K562 (cell line): ENCODE results near the gene IFNGR2. TPM values are rescaled to one million over a fixed set of nuclear protein-coding genes. Genes with fewer than 3 reads are reported as not detected.

Experiments
- ARID3A ChIP-seq: IDR thresholded peaks from 2 replicates; pipeline ENCODE4 v1.6.1; 2012; ENCODE audit warnings: low read depth, low read length, improper control_type of control experiment, borderline replicate concordance
- CCAR2 ChIP-seq: fragments of 200-400 bp; formaldehyde crosslinking; IDR thresholded peaks from 2 replicates; pipeline ENCODE4 v1.6.1; 2017; ENCODE audit warnings: mild to moderate bottlenecking, low read depth, low read length
- CREB3 ChIP-seq: fragments of 450-650 bp; conservative IDR thresholded peaks from 2 replicates; pipeline ENCODE4 v1.6.1; 2016; ENCODE audit warnings: missing genetic modification characterization, low read depth, mild to moderate bottlenecking, missing compliant biosample characterization, moderate library complexity
- NFE2 ChIP-seq: IDR thresholded peaks from 2 replicates; pipeline ENCODE4 v1.6.1; 2014; ENCODE audit warnings: antibody characterized with exemption, low read depth
- NR4A1 ChIP-seq, 2 experiments: fragments of 250-450 bp in 1 of 2; fragments of 450-650 bp in 1 of 2; sonication (Bioruptor Pico) in 1 of 2; IDR thresholded peaks; 2 replicates each; pipeline versions ENCODE4 v1.4.0 to v1.6.1; 2016 to 2020; ENCODE audit warnings: mild to moderate bottlenecking in 2 of 2, missing compliant biosample characterization in 1 of 2, missing genetic modification characterization in 1 of 2, moderate library complexity in 1 of 2
- PRPF4 ChIP-seq: fragments of 200-400 bp; formaldehyde crosslinking; IDR thresholded peaks from one replicate; pipeline ENCODE4 v1.6.1; 2017; ENCODE audit warnings: low read length, low read depth, mild to moderate bottlenecking; ENCODE audit not compliant: insufficient read depth, poor library complexity, severe bottlenecking
- RAD21 ChIP-seq, 2 experiments: fragments of 250-450 bp in 1 of 2; fragments of 450-650 bp in 1 of 2; sonication (Bioruptor Pico) in 1 of 2; formaldehyde crosslinking in 1 of 2; IDR thresholded peaks in 1 of 2; conservative IDR thresholded peaks in 1 of 2; 2 replicates each; pipeline versions ENCODE4 v1.4.0 to v1.8.0; 2020 to 2022; ENCODE audit warnings: mild to moderate bottlenecking in 2 of 2, moderate library complexity in 1 of 2
- TBL1XR1 ChIP-seq, 2 experiments: IDR thresholded peaks; 2 replicates each; pipeline ENCODE4 v1.6.1; 2012; ENCODE audit warnings: improper control_type of control experiment in 2 of 2, low read length in 2 of 2, mild to moderate bottlenecking in 1 of 2
- TOE1 ChIP-seq, 2 experiments: fragments of 450-650 bp in 1 of 2; sonication (generic) in 1 of 2; formaldehyde crosslinking in 1 of 2; IDR thresholded peaks; 2 replicates each; pipeline versions ENCODE4 v1.7.1 to v1.8.0; 2016 to 2022; ENCODE audit warnings: borderline replicate concordance in 2 of 2, mild to moderate bottlenecking in 2 of 2, antibody characterized with exemption in 1 of 2, inconsistent platforms in 1 of 2, low read depth in 1 of 2, missing genetic modification reagents in 1 of 2, moderate library complexity in 1 of 2
- XRCC3 ChIP-seq: fragments of 450-650 bp; IDR thresholded peaks from 2 replicates; pipeline ENCODE4 v1.6.1; 2017; ENCODE audit warnings: mild to moderate bottlenecking, moderate library complexity
- ZBTB7A ChIP-seq: IDR thresholded peaks from 2 replicates; pipeline ENCODE4 v1.6.1; 2011; ENCODE audit warnings: low read depth, mild to moderate bottlenecking, low read length, moderate library complexity, borderline replicate concordance; ENCODE audit not compliant: control insufficient read depth
- ZFP1 ChIP-seq: fragments of 450-650 bp; formaldehyde crosslinking; IDR thresholded peaks from 2 replicates; pipeline ENCODE4 v1.4.0; 2020; ENCODE audit warnings: mild to moderate bottlenecking, mixed read lengths
- ZFP36 ChIP-seq: fragments of 150-350 bp; IDR thresholded peaks from 2 replicates; pipeline ENCODE4 v1.6.1; 2018; ENCODE audit warnings: low read length, low read depth; ENCODE audit not compliant: partially characterized antibody
- ZHX1 ChIP-seq: fragments of 150-350 bp; conservative IDR thresholded peaks from 2 replicates; pipeline ENCODE4 v1.6.1; 2014; ENCODE audit warnings: low read length
- ZNF253 ChIP-seq: fragments of 250-450 bp; sonication (Bioruptor Pico); conservative IDR thresholded peaks from 2 replicates; pipeline ENCODE4 v1.6.1; 2021; ENCODE audit warnings: mild to moderate bottlenecking
- ZNF311 ChIP-seq: fragments of 250-450 bp; sonication (Bioruptor Pico); IDR thresholded peaks from 2 replicates; pipeline ENCODE4 v1.4.0; 2020; ENCODE audit warnings: mild to moderate bottlenecking, moderate library complexity
- ZNF316 ChIP-seq: fragments of 450-650 bp; IDR thresholded peaks from 2 replicates; pipeline ENCODE4 v1.6.1; 2016
- ZNF764 ChIP-seq: fragments of 250-450 bp; sonication (Bioruptor Pico); IDR thresholded peaks from 2 replicates; pipeline ENCODE4 v1.4.0; 2020; ENCODE audit warnings: low read depth, mild to moderate bottlenecking, moderate library complexity
- polyA plus RNA-seq, 8 experiments: library from polyadenylated mRNA; depleted of rRNA in 4 of 8; stranded (reverse) in 5 of 8; unstranded in 3 of 8; fragments of >200 nt; fragmentation: Nextera tagmentation in 2 of 8; fragmentation: Illumina TruSeq in 1 of 8; extraction: Ambion mirVana in 2 of 8; extraction: Trizol in 1 of 8; gene quantifications; 2 replicates each; pipeline versions ENCODE4 v1.2.1 to v1.2.3, GENCODE V29; 2011 to 2014; ENCODE audit warnings: inconsistent platforms in 1 of 8, missing spikeins in 1 of 8
- total RNA-seq, 7 experiments: library from RNA; depleted of rRNA in 6 of 7; stranded (reverse); fragments of >200 nt in 6 of 7; fragmentation: Illumina TruSeq in 2 of 7; extraction: Trizol in 2 of 7; gene quantifications; 2 replicates each; pipeline versions ENCODE4 v1.2.1 to v1.2.3, GENCODE V29; 2011 to 2021; ENCODE audit warnings: low replicate concordance in 1 of 7

The IFNGR2 gene
- total and polyA plus RNA-seq, 9 of the 15 experiments (the other 6 are each of a cell fraction or from before 2014, with no cell fraction given): 6.7 to 58.0 (median 28.5) TPM

- TF ChIP-seq RAD21 (CRISPR knock-in tag; conservative IDR thresholded peaks at IDR 0.05 in 1 of 2, IDR thresholded peaks at IDR 0.05 in 1 of 2) (peak; percentile 48 to 75), ZNF764 (CRISPR knock-in tag) (no peak), ZNF311 (CRISPR knock-in tag) (no peak), ZHX1 (0 out of 2 replicates have a peak, but pooled peaks have one; percentile 56), TOE1 (IDR thresholded peaks at IDR 0.05; ENCODE audit: borderline replicate concordance) (no peak), TOE1 (CRISPR knock-in tag; IDR thresholded peaks at IDR 0.05; ENCODE audit: borderline replicate concordance, low read depth) (no peak), ZNF253 (CRISPR knock-in tag) (no peak), TBL1XR1 (IDR thresholded peaks at IDR 0.05; ENCODE audit: low read length in 2 of 2) (0 out of 4 replicates have a peak, but pooled peaks of 1 of the 2 experiments have one; percentile 16), NR4A1 (CRISPR knock-in tag; IDR thresholded peaks at IDR 0.05) (no peak), NR4A1 (tag; IDR thresholded peaks at IDR 0.05) (no peak), CREB3 (tag) (no peak), ZNF316 (no peak), ZFP1 (CRISPR knock-in tag) (no peak), NFE2 (0 out of 2 replicates have a peak, but pooled peaks have one; percentile 23), PRPF4 (no peak), XRCC3 (no peak), ZBTB7A (no peak), CCAR2 (no peak), ARID3A (0 out of 2 replicates have a peak, but pooled peaks have one; percentile 10), ZFP36 (no peak)
Measured at GRCh38 chr21:33360881-33361602, 42.2 kb upstream of the IFNGR2 start (continued).
